ENCODE measurements around the gene GNAS-AS1.

GRCh38 chr20:58810116-58810878 lies 40.4 kb downstream of the GNAS-AS1 start:
- TF ChIP-seq CTCF (IDR thresholded peaks at IDR 0.05) (no peak), POLR2A (IDR thresholded peaks at IDR 0.05) (no peak)

Data from heart left ventricle (tissue), 13 donors.